GM18873 (cell line): ENCODE data around the gene ZNF621.
"Not testable (repeated sequence)": the region's sequence is repeated elsewhere in the genome, so short reads cannot be mapped to it uniquely, and the experiment has no call there.

Experiments used
- ATAC-seq: cut with Tn5 transposase; IDR thresholded peaks from one replicate; pipeline ENCODE4 v1.9.1; 2021; ENCODE audit warnings: mild to moderate bottlenecking, moderate library complexity, moderate number of reproducible peaks; ENCODE audit not compliant: unreplicated experiment, low FRiP score

ZNF621 gene

GRCh38 chr3:40532252-40532651 lies 7.5 kb downstream of the ZNF621 start:
- no peak for ATAC-seq

- no peak for ATAC-seq
Measured at GRCh38 chr3:40534283-40534682, 9.5 kb downstream of the ZNF621 start.

- no peak for ATAC-seq
Measured at GRCh38 chr3:40546816-40547215, 22.1 kb downstream of the ZNF621 start.

GRCh38 chr3:40550167-40550566 lies 25.4 kb downstream of the ZNF621 start:
- no peak for ATAC-seq

- no peak for ATAC-seq
Measured at GRCh38 chr3:40557575-40558161, 32.9 kb downstream of the ZNF621 start.

- ATAC-seq: not testable (repeated sequence)
Measured at GRCh38 chr3:40562482-40562881, 37.7 kb downstream of the ZNF621 start.

- ATAC-seq: not testable (repeated sequence)
Measured at GRCh38 chr3:40565629-40566028, 40.9 kb downstream of the ZNF621 start.

GRCh38 chr3:40566694-40567093 lies 41.9 kb downstream of the ZNF621 start:
- no peak for ATAC-seq

- no peak for ATAC-seq
Measured at GRCh38 chr3:40572588-40572987, 47.8 kb downstream of the ZNF621 start.

GRCh38 chr3:40574050-40574449 lies 49.3 kb downstream of the ZNF621 start:
- ATAC-seq: no peak

- no peak for ATAC-seq
Measured at GRCh38 chr3:40574661-40575060, 49.9 kb downstream of the ZNF621 start.

- ATAC-seq: no peak
Measured at GRCh38 chr3:40576396-40576795, 51.6 kb downstream of the ZNF621 start.

GRCh38 chr3:40580494-40581091 lies 55.8 kb downstream of the ZNF621 start:
- peak; percentile 71 for ATAC-seq

GRCh38 chr3:40581166-40581565 lies 56.4 kb downstream of the ZNF621 start:
- ATAC-seq: no peak

- no peak for ATAC-seq
Measured at GRCh38 chr3:40582401-40583027, 57.8 kb downstream of the ZNF621 start.

- no peak for ATAC-seq
Measured at GRCh38 chr3:40583691-40584090, 58.9 kb downstream of the ZNF621 start.

- ATAC-seq: no peak
Measured at GRCh38 chr3:40584625-40585189, 59.9 kb downstream of the ZNF621 start.

- no peak for ATAC-seq
Measured at GRCh38 chr3:40585381-40586016, 60.7 kb downstream of the ZNF621 start.

GRCh38 chr3:40586901-40587300 lies 62.1 kb downstream of the ZNF621 start:
- ATAC-seq: no peak

- ATAC-seq: no peak
Measured at GRCh38 chr3:40588406-40588805, 63.6 kb downstream of the ZNF621 start.
